COLO668 (cell line): ENCODE data around the gene ZNF564.
"Not testable (repeated sequence)": the region's sequence is repeated elsewhere in the genome, so short reads cannot be mapped to it uniquely, and the experiment has no call there.

Experiments
- DNase-seq: peaks from one replicate; lab custom pipeline; 2025; ENCODE audit not compliant: unreplicated experiment; lab: John Stamatoyannopoulos, UW

Gene ZNF564

GRCh38 chr19:12497032-12497431 is 54.2 kb downstream of the ZNF564 start:
- DNase-seq = no peak

GRCh38 chr19:12496480-12496879 is 54.8 kb downstream of the ZNF564 start:
- DNase-seq = no peak

GRCh38 chr19:12495002-12495802 is 56.1 kb downstream of the ZNF564 start:
- peak; percentile 96 for DNase-seq

GRCh38 chr19:12494260-12494860 is 56.9 kb downstream of the ZNF564 start:
- no peak for DNase-seq

- not testable (repeated sequence) for DNase-seq
Measured at GRCh38 chr19:12486265-12486783, 65.0 kb downstream of the ZNF564 start.

GRCh38 chr19:12485571-12485970 is 65.7 kb downstream of the ZNF564 start:
- no peak for DNase-seq

GRCh38 chr19:12485052-12485416 is 66.2 kb downstream of the ZNF564 start:
- no peak for DNase-seq

- DNase-seq = peak; percentile 88
Measured at GRCh38 chr19:12484371-12485051, 66.8 kb downstream of the ZNF564 start, which contains the start of gene ZNF709. TSS of gene ZNF709 (minus strand) at chr19:12484816. CDS start at chr19:12484657, 159 bp downstream.

GRCh38 chr19:12484011-12484370 is 67.3 kb downstream of the ZNF564 start:
- DNase-seq = no peak

GRCh38 chr19:12482509-12482886 is 68.8 kb downstream of the ZNF564 start:
- DNase-seq = no peak

GRCh38 chr19:12481781-12482508 is 69.3 kb downstream of the ZNF564 start:
- no peak for DNase-seq

GRCh38 chr19:12478234-12478941 is 72.9 kb downstream of the ZNF564 start:
- DNase-seq = no peak
